Ishikawa (cell line): ENCODE results near the gene HMCN1.

Experiments
- CEBPB ChIP-seq: IDR thresholded peaks from 2 replicates; pipeline ENCODE4 v1.6.1; 2012
- CREB1 ChIP-seq: IDR thresholded peaks from 2 replicates; pipeline ENCODE4 v1.6.1; 2012; ENCODE audit warnings: low read depth
- EGR1 ChIP-seq: IDR thresholded peaks from 2 replicates; pipeline ENCODE4 v1.6.1; 2012
- EP300 ChIP-seq: IDR thresholded peaks from 2 replicates; pipeline ENCODE4 v1.6.1; 2012; ENCODE audit warnings: borderline replicate concordance
- FOXM1 ChIP-seq: IDR thresholded peaks from 2 replicates; pipeline ENCODE4 v1.6.1; 2012; ENCODE audit warnings: low read depth, borderline replicate concordance
- MAX ChIP-seq: IDR thresholded peaks from 2 replicates; pipeline ENCODE4 v1.6.1; 2012
- NFIC ChIP-seq: IDR thresholded peaks from 2 replicates; pipeline ENCODE4 v1.6.1; 2012
- RAD21 ChIP-seq: IDR thresholded peaks from 2 replicates; pipeline ENCODE4 v1.6.1; 2012; ENCODE audit warnings: low read depth
- TAF1 ChIP-seq: IDR thresholded peaks from 2 replicates; pipeline ENCODE4 v1.6.1; 2012; ENCODE audit warnings: low read depth, mild to moderate bottlenecking
- TCF12 ChIP-seq: IDR thresholded peaks from 2 replicates; pipeline ENCODE4 v1.6.1; 2012; ENCODE audit warnings: low read depth
- TEAD4 ChIP-seq: IDR thresholded peaks from 2 replicates; pipeline ENCODE4 v1.6.1; 2012
- YY1 ChIP-seq: IDR thresholded peaks from 2 replicates; pipeline ENCODE4 v1.6.1; 2012; ENCODE audit warnings: low read depth
- ZBTB7A ChIP-seq: IDR thresholded peaks from 2 replicates; pipeline ENCODE4 v1.6.1; 2012; ENCODE audit warnings: low read depth
- TF ChIP-seq, protein P1 (sequence below): IDR thresholded peaks from 2 replicates; pipeline ENCODE4 v1.6.1; 2012; ENCODE audit warnings: low read depth, mild to moderate bottlenecking
- TF ChIP-seq, protein P2 (sequence below): IDR thresholded peaks from 2 replicates; pipeline ENCODE4 v1.6.1; 2012

Gene HMCN1

GRCh38 chr1:186102547-186103148, 368.5 kb downstream of the HMCN1 start:
- no peak for TF ChIP-seq TCF12
- no peak for TF ChIP-seq MAX
- TF ChIP-seq, protein P1, sequence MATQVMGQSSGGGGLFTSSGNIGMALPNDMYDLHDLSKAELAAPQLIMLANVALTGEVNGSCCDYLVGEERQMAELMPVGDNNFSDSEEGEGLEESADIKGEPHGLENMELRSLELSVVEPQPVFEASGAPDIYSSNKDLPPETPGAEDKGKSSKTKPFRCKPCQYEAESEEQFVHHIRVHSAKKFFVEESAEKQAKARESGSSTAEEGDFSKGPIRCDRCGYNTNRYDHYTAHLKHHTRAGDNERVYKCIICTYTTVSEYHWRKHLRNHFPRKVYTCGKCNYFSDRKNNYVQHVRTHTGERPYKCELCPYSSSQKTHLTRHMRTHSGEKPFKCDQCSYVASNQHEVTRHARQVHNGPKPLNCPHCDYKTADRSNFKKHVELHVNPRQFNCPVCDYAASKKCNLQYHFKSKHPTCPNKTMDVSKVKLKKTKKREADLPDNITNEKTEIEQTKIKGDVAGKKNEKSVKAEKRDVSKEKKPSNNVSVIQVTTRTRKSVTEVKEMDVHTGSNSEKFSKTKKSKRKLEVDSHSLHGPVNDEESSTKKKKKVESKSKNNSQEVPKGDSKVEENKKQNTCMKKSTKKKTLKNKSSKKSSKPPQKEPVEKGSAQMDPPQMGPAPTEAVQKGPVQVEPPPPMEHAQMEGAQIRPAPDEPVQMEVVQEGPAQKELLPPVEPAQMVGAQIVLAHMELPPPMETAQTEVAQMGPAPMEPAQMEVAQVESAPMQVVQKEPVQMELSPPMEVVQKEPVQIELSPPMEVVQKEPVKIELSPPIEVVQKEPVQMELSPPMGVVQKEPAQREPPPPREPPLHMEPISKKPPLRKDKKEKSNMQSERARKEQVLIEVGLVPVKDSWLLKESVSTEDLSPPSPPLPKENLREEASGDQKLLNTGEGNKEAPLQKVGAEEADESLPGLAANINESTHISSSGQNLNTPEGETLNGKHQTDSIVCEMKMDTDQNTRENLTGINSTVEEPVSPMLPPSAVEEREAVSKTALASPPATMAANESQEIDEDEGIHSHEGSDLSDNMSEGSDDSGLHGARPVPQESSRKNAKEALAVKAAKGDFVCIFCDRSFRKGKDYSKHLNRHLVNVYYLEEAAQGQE = peak; percentile 79

DNA sequence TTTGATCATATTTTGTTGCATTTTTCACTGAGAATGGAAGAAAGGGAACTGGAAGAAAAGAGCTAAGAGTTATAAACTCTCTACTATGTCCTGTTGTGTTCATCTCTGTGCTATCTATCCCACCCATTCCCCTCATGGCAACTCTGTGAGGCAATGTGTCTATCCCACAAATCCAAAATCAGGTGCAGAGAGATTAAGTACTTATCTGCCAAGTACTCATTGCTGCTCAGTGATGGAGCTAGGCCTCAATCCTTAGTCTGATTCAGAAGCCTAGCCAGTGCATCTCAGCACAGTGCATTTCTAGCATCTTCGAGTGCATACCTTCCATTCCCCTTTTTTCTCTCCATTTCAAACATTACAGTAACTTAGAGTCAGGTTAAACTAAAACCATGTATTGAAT, 370.3 kb downstream of the HMCN1 start:
- TF ChIP-seq, protein P2, sequence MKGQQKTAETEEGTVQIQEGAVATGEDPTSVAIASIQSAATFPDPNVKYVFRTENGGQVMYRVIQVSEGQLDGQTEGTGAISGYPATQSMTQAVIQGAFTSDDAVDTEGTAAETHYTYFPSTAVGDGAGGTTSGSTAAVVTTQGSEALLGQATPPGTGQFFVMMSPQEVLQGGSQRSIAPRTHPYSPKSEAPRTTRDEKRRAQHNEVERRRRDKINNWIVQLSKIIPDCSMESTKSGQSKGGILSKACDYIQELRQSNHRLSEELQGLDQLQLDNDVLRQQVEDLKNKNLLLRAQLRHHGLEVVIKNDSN = no peak
- TF ChIP-seq RAD21 = no peak
- no peak for TF ChIP-seq EP300
- no peak for TF ChIP-seq CREB1
- TF ChIP-seq ZBTB7A = no peak
- TF ChIP-seq FOXM1 = no peak
- TF ChIP-seq MAX = no peak
- no peak for TF ChIP-seq YY1

GRCh38 chr1:186112280-186112679, 378.1 kb downstream of the HMCN1 start:
- TF ChIP-seq TCF12 (no peak), EP300 (no peak), CEBPB (no peak), RAD21 (no peak), MAX (no peak), NFIC (no peak), TEAD4 (no peak), YY1 (no peak), FOXM1 (no peak), CREB1 (no peak), TAF1 (no peak), EGR1 (no peak), ZBTB7A (no peak)
- TF ChIP-seq, protein P1 = no peak
- TF ChIP-seq, protein P2 = no peak

DNA sequence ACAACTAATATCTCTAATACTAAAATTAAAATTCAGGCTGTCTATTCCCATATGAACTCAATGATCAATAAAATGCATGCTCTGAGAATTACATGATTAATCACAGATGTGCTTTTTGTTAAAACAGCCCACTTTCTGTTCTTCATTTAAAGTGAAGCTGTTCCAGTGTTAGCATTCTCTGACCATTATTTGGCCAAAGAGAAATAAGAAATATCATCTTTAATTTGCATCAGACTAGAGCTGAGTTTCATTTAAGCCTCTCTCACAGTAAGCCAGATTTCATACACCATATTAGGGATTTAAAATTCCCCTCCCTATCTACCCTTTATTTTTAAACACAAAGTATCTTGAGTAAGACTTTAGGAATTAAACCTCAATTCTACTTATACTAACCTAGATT, 379.3 kb downstream of the HMCN1 start:
- TF ChIP-seq EP300 = no peak
- no peak for TF ChIP-seq TCF12
- no peak for TF ChIP-seq CEBPB
- TF ChIP-seq CREB1 = no peak
- no peak for TF ChIP-seq FOXM1
- no peak for TF ChIP-seq ZBTB7A
- no peak for TF ChIP-seq MAX
- TF ChIP-seq, protein P1 = no peak
- no peak for TF ChIP-seq NFIC
- TF ChIP-seq TAF1 = no peak
- TF ChIP-seq YY1 = no peak
- no peak for TF ChIP-seq EGR1
